ENCODE measurements around the gene CHN1.

The CHN1 gene

GRCh38 chr2:175005733-175006264, 618 bp upstream of the CHN1 start:
- no peak for ATAC-seq (ENCODE audit: low read depth)
- no peaks in the 10 kb centered on the region for H3K4me1 Mint-ChIP-seq
- H3K27ac Mint-ChIP-seq = peak overlapping the region; percentile 24
- no peaks in the 10 kb centered on the region for H3K9me3 Mint-ChIP-seq
- H3K4me3 Mint-ChIP-seq = peak overlapping the region; percentile 79
- no peak for DNase-seq (ENCODE audit: low spot score in 2 of 2)
- no peaks in the 10 kb centered on the region for H3K36me3 Mint-ChIP-seq
- H3K27me3 Mint-ChIP-seq = peaks cover 16% of the 10 kb centered on the region

- no peak overlapping the region for H3K27ac Mint-ChIP-seq
- DNase-seq (ENCODE audit: low spot score in 2 of 2) = no peak
- peaks cover 16% of the 10 kb centered on the region for H3K27me3 Mint-ChIP-seq
- H3K4me1 Mint-ChIP-seq = no peaks in the 10 kb centered on the region
- no peak for ATAC-seq (ENCODE audit: low read depth)
- no peaks in the 10 kb centered on the region for H3K9me3 Mint-ChIP-seq
- peak overlapping the region; percentile 83 for H3K4me3 Mint-ChIP-seq
- no peaks in the 10 kb centered on the region for H3K36me3 Mint-ChIP-seq
Observed at GRCh38 chr2:175004730-175004979, 526 bp downstream of the CHN1 start.

- Mint-ChIP-seq H3K36me3 (no peaks in the 10 kb centered on the region), H3K4me1 (no peaks in the 10 kb centered on the region), H3K27ac (no peak overlapping the region), H3K27me3 (peaks cover 16% of the 10 kb centered on the region), H3K9me3 (no peaks in the 10 kb centered on the region), H3K4me3 (peak overlapping the region; percentile 83)
- DNase-seq (ENCODE audit: low spot score in 2 of 2) (no peak), ATAC-seq (ENCODE audit: low read depth) (no peak)
Observed at GRCh38 chr2:175003875-175004729, 1.1 kb downstream of the CHN1 start.

GRCh38 chr2:175002547-175003274, 2.5 kb downstream of the CHN1 start:
- no peaks in the 10 kb centered on the region for H3K4me1 Mint-ChIP-seq
- H3K27me3 Mint-ChIP-seq = peaks cover 14% of the 10 kb centered on the region
- no peak overlapping the region for H3K27ac Mint-ChIP-seq

GRCh38 chr2:175001566-175001965, 3.6 kb downstream of the CHN1 start:
- Mint-ChIP-seq H3K27ac (no peak overlapping the region), H3K27me3 (peaks cover 12% of the 10 kb centered on the region), H3K36me3 (no peaks in the 10 kb centered on the region), H3K4me3 (no peak overlapping the region), H3K4me1 (no peaks in the 10 kb centered on the region), H3K9me3 (no peaks in the 10 kb centered on the region)
- ATAC-seq (ENCODE audit: low read depth) (no peak), DNase-seq (ENCODE audit: low spot score in 2 of 2) (no peak)

More at GRCh38 chr2:175002547-175003274, 2.5 kb downstream of the CHN1 start:
- no peaks in the 10 kb centered on the region for H3K9me3 Mint-ChIP-seq
- no peak for ATAC-seq (ENCODE audit: low read depth)
- H3K36me3 Mint-ChIP-seq = no peaks in the 10 kb centered on the region
- no peak for DNase-seq (ENCODE audit: low spot score in 2 of 2)
- H3K4me3 Mint-ChIP-seq = no peak overlapping the region

- H3K4me3 Mint-ChIP-seq = no peak overlapping the region
- no peaks in the 10 kb centered on the region for H3K9me3 Mint-ChIP-seq
- no peak overlapping the region for H3K27ac Mint-ChIP-seq
- H3K36me3 Mint-ChIP-seq = no peaks in the 10 kb centered on the region
- H3K4me1 Mint-ChIP-seq = no peaks in the 10 kb centered on the region
- no peak for DNase-seq (ENCODE audit: low spot score in 2 of 2)
- ATAC-seq (ENCODE audit: low read depth) = no peak
- peaks cover 9% of the 10 kb centered on the region for H3K27me3 Mint-ChIP-seq
Observed at GRCh38 chr2:174997110-174997509, 8.1 kb downstream of the CHN1 start.

- no peaks in the 10 kb centered on the region for H3K4me1 Mint-ChIP-seq
- DNase-seq (ENCODE audit: low spot score in 2 of 2) (no peak), ATAC-seq (ENCODE audit: low read depth) (no peak)
- peaks cover 5% of the 10 kb centered on the region for H3K27me3 Mint-ChIP-seq
- H3K36me3 Mint-ChIP-seq = no peaks in the 10 kb centered on the region
- H3K27ac Mint-ChIP-seq = no peak overlapping the region
- H3K4me3 Mint-ChIP-seq = no peak overlapping the region
- no peaks in the 10 kb centered on the region for H3K9me3 Mint-ChIP-seq
Observed at GRCh38 chr2:174996622-174997021, 8.6 kb downstream of the CHN1 start.

GRCh38 chr2:174994381-174994780, 10.8 kb downstream of the CHN1 start:
- no peak overlapping the region for H3K27ac Mint-ChIP-seq
- DNase-seq (ENCODE audit: low spot score in 2 of 2) (no peak), ATAC-seq (ENCODE audit: low read depth) (no peak)
- no peak overlapping the region for H3K4me3 Mint-ChIP-seq
- H3K36me3 Mint-ChIP-seq = no peaks in the 10 kb centered on the region
- H3K4me1 Mint-ChIP-seq = peaks cover 3% of the 10 kb centered on the region
- no peaks in the 10 kb centered on the region for H3K9me3 Mint-ChIP-seq
- H3K27me3 Mint-ChIP-seq = peaks cover 4% of the 10 kb centered on the region

- ATAC-seq (ENCODE audit: low read depth) = no peak
- Mint-ChIP-seq H3K4me1 (peaks cover 3% of the 10 kb centered on the region), H3K27me3 (peaks cover 4% of the 10 kb centered on the region), H3K9me3 (no peaks in the 10 kb centered on the region), H3K27ac (no peak overlapping the region), H3K36me3 (no peaks in the 10 kb centered on the region), H3K4me3 (no peak overlapping the region)
- DNase-seq (ENCODE audit: low spot score in 2 of 2) = no peak
Observed at GRCh38 chr2:174992886-174993285, 12.3 kb downstream of the CHN1 start.

GRCh38 chr2:174985614-174986013, 19.6 kb downstream of the CHN1 start:
- ATAC-seq (ENCODE audit: low read depth) = no peak
- H3K27ac Mint-ChIP-seq = no peak overlapping the region
- H3K27me3 Mint-ChIP-seq = peaks cover 1% of the 10 kb centered on the region
- DNase-seq (ENCODE audit: low spot score in 2 of 2) = no peak
- H3K4me3 Mint-ChIP-seq = no peak overlapping the region
- peaks cover 3% of the 10 kb centered on the region for H3K4me1 Mint-ChIP-seq
- H3K9me3 Mint-ChIP-seq = no peaks in the 10 kb centered on the region
- no peaks in the 10 kb centered on the region for H3K36me3 Mint-ChIP-seq

GRCh38 chr2:174984561-174984960, 20.6 kb downstream of the CHN1 start:
- H3K9me3 Mint-ChIP-seq = no peaks in the 10 kb centered on the region
- no peak overlapping the region for H3K27ac Mint-ChIP-seq
- no peaks in the 10 kb centered on the region for H3K4me1 Mint-ChIP-seq
- DNase-seq (ENCODE audit: low spot score in 2 of 2) (no peak), ATAC-seq (ENCODE audit: low read depth) (no peak)
- H3K27me3 Mint-ChIP-seq = no peaks in the 10 kb centered on the region
- H3K36me3 Mint-ChIP-seq = no peaks in the 10 kb centered on the region
- no peak overlapping the region for H3K4me3 Mint-ChIP-seq

GRCh38 chr2:174981331-174981730, 23.9 kb downstream of the CHN1 start:
- DNase-seq (ENCODE audit: low spot score in 2 of 2) (no peak), ATAC-seq (ENCODE audit: low read depth) (no peak)
- H3K9me3 Mint-ChIP-seq = no peaks in the 10 kb centered on the region
- no peaks in the 10 kb centered on the region for H3K4me1 Mint-ChIP-seq
- H3K27ac Mint-ChIP-seq = no peak overlapping the region
- H3K4me3 Mint-ChIP-seq = no peak overlapping the region
- H3K36me3 Mint-ChIP-seq = no peaks in the 10 kb centered on the region
- no peaks in the 10 kb centered on the region for H3K27me3 Mint-ChIP-seq

- peaks cover 2% of the 10 kb centered on the region for H3K27me3 Mint-ChIP-seq
- H3K9me3 Mint-ChIP-seq = no peaks in the 10 kb centered on the region
- DNase-seq (ENCODE audit: low spot score in 2 of 2) (no peak), ATAC-seq (ENCODE audit: low read depth) (no peak)
- no peaks in the 10 kb centered on the region for H3K4me1 Mint-ChIP-seq
- H3K4me3 Mint-ChIP-seq = no peak overlapping the region
- H3K36me3 Mint-ChIP-seq = no peaks in the 10 kb centered on the region
- no peak overlapping the region for H3K27ac Mint-ChIP-seq
Observed at GRCh38 chr2:174979996-174980395, 25.2 kb downstream of the CHN1 start.

- no peaks in the 10 kb centered on the region for H3K9me3 Mint-ChIP-seq
- no peak for DNase-seq (ENCODE audit: low spot score in 2 of 2)
- peaks cover 7% of the 10 kb centered on the region for H3K27me3 Mint-ChIP-seq
Observed at GRCh38 chr2:174977364-174977763, 27.8 kb downstream of the CHN1 start.

More at GRCh38 chr2:174977364-174977763, 27.8 kb downstream of the CHN1 start:
- Mint-ChIP-seq H3K27ac (no peak overlapping the region), H3K4me1 (no peaks in the 10 kb centered on the region), H3K4me3 (no peak overlapping the region), H3K36me3 (no peaks in the 10 kb centered on the region)
- no peak for ATAC-seq (ENCODE audit: low read depth)
